Measurements from ENCODE around the gene SEC16B. TPM values are rescaled to one million over a fixed set of nuclear protein-coding genes. Genes with fewer than 3 reads are reported as not detected.

SEC16B gene, protein sequence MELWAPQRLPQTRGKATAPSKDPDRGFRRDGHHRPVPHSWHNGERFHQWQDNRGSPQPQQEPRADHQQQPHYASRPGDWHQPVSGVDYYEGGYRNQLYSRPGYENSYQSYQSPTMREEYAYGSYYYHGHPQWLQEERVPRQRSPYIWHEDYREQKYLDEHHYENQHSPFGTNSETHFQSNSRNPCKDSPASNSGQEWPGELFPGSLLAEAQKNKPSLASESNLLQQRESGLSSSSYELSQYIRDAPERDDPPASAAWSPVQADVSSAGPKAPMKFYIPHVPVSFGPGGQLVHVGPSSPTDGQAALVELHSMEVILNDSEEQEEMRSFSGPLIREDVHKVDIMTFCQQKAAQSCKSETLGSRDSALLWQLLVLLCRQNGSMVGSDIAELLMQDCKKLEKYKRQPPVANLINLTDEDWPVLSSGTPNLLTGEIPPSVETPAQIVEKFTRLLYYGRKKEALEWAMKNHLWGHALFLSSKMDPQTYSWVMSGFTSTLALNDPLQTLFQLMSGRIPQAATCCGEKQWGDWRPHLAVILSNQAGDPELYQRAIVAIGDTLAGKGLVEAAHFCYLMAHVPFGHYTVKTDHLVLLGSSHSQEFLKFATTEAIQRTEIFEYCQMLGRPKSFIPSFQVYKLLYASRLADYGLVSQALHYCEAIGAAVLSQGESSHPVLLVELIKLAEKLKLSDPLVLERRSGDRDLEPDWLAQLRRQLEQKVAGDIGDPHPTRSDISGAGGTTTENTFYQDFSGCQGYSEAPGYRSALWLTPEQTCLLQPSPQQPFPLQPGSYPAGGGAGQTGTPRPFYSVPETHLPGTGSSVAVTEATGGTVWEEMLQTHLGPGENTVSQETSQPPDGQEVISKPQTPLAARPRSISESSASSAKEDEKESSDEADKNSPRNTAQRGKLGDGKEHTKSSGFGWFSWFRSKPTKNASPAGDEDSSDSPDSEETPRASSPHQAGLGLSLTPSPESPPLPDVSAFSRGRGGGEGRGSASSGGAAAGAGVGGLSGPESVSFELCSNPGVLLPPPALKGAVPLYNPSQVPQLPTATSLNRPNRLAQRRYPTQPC
- total RNA-seq = 2.9 and 3.3 TPM in 2 replicates

DNA sequence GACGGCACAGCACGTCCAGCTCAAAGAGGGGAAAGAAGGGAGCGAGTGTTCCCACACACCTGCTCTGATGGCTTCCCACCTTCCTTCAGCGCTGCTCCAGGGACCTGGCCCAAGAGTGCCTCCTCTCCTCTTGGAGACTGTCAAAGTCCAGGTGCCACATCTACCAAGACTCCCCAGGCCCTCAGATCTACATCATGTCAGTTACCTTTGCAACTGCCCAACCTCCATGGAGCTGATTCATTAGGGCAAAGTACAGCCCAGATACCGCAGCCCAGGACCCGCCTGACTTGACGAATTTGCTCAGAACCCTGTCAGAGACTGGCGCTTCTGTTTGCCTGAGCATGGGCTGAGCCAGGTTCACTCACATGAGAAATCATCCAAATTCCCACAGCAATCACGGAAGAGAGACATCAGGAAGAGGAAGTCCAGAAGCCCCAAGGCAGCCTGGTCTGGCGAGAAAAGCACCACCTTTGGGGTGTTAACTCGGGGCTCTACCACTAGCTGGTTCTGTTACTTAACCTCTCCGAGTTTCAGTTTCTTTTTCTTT, at the start of gene SEC16B:
SEC16B (minus strand) TSS at position 234 of the 547 bp plus-strand sequence. CDS start 2,077 bp downstream, outside the sequence.
- Histone ChIP-seq H3K27ac (ENCODE audit: low read depth, low read length) (no peak within 1 kb of the TSS), H3K79me2 (ENCODE audit: insufficient read depth, low read length) (no peaks in the 10 kb centered on the region), H4K20me1 (ENCODE audit: insufficient read depth, low read length) (no peaks in the 10 kb centered on the region), H2AFZ (ENCODE audit: low read length) (no peak within 1 kb of the TSS), H3K4me2 (ENCODE audit: insufficient read depth, low read length) (no peak within 1 kb of the TSS), H3K27me3 (ENCODE audit: insufficient read depth, low read length) (no peaks in the 10 kb centered on the region), H3K9me3 (ENCODE audit: low read depth, low read length) (no peaks in the 10 kb centered on the region), H3K4me3 (ENCODE audit: insufficient read depth, low read length) (no peak within 1 kb of the TSS), H3K36me3 (ENCODE audit: insufficient read depth, low read length) (peaks cover 4% of the 10 kb centered on the region), H3K4me1 (ENCODE audit: insufficient read depth, low read length) (no peaks in the 10 kb centered on the region)
- DNase-seq (ENCODE audit: insufficient read length, low spot score, missing footprints) = no peak
- TF ChIP-seq, protein P1, sequence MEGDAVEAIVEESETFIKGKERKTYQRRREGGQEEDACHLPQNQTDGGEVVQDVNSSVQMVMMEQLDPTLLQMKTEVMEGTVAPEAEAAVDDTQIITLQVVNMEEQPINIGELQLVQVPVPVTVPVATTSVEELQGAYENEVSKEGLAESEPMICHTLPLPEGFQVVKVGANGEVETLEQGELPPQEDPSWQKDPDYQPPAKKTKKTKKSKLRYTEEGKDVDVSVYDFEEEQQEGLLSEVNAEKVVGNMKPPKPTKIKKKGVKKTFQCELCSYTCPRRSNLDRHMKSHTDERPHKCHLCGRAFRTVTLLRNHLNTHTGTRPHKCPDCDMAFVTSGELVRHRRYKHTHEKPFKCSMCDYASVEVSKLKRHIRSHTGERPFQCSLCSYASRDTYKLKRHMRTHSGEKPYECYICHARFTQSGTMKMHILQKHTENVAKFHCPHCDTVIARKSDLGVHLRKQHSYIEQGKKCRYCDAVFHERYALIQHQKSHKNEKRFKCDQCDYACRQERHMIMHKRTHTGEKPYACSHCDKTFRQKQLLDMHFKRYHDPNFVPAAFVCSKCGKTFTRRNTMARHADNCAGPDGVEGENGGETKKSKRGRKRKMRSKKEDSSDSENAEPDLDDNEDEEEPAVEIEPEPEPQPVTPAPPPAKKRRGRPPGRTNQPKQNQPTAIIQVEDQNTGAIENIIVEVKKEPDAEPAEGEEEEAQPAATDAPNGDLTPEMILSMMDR (IDR thresholded peaks at IDR 0.05; ENCODE audit: extremely low read depth, low read depth, low read length) = no peak

DNA sequence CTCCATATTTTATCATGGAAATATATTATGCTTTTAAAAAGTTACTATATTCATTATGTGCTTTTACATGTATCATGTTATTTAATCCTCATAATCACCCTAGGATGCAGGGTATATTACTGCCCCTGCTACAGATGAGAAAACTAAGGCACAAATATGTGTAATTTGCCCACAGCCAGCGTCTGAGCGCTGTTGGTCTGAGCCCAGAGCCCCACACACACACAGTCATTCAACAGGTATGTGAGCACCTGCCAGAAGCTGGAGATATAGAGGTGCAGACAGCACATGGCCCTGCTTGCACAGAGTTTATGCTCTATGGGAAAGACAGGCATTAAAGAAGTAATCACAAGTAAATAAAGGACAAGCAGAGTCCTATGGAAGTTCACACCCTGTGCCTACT, 49.8 kb upstream of the SEC16B start:
- no peaks in the 10 kb centered on the region for H3K27me3 ChIP-seq (ENCODE audit: insufficient read depth, low read length)

DNA sequence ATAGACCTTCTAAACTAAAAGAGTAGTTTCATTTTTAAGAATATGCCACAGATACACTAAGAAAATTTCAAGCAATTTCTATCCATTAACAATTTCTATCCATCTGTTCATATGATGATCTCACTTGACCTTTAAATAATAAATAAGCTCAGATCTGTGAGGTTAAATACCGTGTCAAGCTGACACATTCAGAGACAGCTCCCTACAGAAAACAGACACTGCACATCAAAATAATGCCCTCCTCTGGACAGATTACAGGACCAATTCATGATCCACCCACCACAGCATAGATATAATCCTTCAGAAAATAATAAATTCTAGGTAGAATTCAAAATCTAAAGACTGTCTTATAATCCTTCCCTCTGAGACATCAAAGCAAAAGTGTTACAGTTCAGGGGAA, 49.4 kb upstream of the SEC16B start:
- Histone ChIP-seq H3K4me3 (ENCODE audit: insufficient read depth, low read length) (no peak overlapping the region), H3K27me3 (ENCODE audit: insufficient read depth, low read length) (no peaks in the 10 kb centered on the region), H3K27ac (ENCODE audit: low read depth, low read length) (no peak overlapping the region), H2AFZ (ENCODE audit: low read length) (no peak overlapping the region), H3K9me3 (ENCODE audit: low read depth, low read length) (no peaks in the 10 kb centered on the region), H4K20me1 (ENCODE audit: insufficient read depth, low read length) (no peaks in the 10 kb centered on the region), H3K4me2 (ENCODE audit: insufficient read depth, low read length) (no peak overlapping the region), H3K36me3 (ENCODE audit: insufficient read depth, low read length) (peaks cover 5% of the 10 kb centered on the region), H3K79me2 (ENCODE audit: insufficient read depth, low read length) (no peaks in the 10 kb centered on the region), H3K4me1 (ENCODE audit: insufficient read depth, low read length) (no peaks in the 10 kb centered on the region)
- no peak for DNase-seq (ENCODE audit: insufficient read length, low spot score, missing footprints)
- TF ChIP-seq, protein P1 (IDR thresholded peaks at IDR 0.05; ENCODE audit: extremely low read depth, low read depth, low read length) = no peak

More for the DNA sequence above, 49.8 kb upstream of the SEC16B start:
- Histone ChIP-seq H3K4me2 (ENCODE audit: insufficient read depth, low read length) (no peak overlapping the region), H2AFZ (ENCODE audit: low read length) (no peak overlapping the region), H3K79me2 (ENCODE audit: insufficient read depth, low read length) (no peaks in the 10 kb centered on the region), H3K9me3 (ENCODE audit: low read depth, low read length) (no peaks in the 10 kb centered on the region), H3K4me1 (ENCODE audit: insufficient read depth, low read length) (no peaks in the 10 kb centered on the region), H3K27ac (ENCODE audit: low read depth, low read length) (no peak overlapping the region), H3K36me3 (ENCODE audit: insufficient read depth, low read length) (peaks cover 5% of the 10 kb centered on the region), H3K4me3 (ENCODE audit: insufficient read depth, low read length) (no peak overlapping the region), H4K20me1 (ENCODE audit: insufficient read depth, low read length) (no peaks in the 10 kb centered on the region)
- no peak for DNase-seq (ENCODE audit: insufficient read length, low spot score, missing footprints)
- TF ChIP-seq, protein P1 (IDR thresholded peaks at IDR 0.05; ENCODE audit: extremely low read depth, low read depth, low read length) = no peak

All from osteoblast (primary cell).